ENCODE data around the gene PRKCE.

- TF ChIP-seq, protein P1, sequence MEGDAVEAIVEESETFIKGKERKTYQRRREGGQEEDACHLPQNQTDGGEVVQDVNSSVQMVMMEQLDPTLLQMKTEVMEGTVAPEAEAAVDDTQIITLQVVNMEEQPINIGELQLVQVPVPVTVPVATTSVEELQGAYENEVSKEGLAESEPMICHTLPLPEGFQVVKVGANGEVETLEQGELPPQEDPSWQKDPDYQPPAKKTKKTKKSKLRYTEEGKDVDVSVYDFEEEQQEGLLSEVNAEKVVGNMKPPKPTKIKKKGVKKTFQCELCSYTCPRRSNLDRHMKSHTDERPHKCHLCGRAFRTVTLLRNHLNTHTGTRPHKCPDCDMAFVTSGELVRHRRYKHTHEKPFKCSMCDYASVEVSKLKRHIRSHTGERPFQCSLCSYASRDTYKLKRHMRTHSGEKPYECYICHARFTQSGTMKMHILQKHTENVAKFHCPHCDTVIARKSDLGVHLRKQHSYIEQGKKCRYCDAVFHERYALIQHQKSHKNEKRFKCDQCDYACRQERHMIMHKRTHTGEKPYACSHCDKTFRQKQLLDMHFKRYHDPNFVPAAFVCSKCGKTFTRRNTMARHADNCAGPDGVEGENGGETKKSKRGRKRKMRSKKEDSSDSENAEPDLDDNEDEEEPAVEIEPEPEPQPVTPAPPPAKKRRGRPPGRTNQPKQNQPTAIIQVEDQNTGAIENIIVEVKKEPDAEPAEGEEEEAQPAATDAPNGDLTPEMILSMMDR (IDR thresholded peaks at IDR 0.05) = no peak
- TF ChIP-seq POLR2A (IDR thresholded peaks at IDR 0.05) = no peak
Observed at GRCh38 chr2:45664635-45665261, 13.3 kb downstream of the PRKCE start.

Data from body of pancreas (tissue), 4 donors.